ENCODE data around the gene CDC42BPG. TPM values are rescaled to one million over a fixed set of nuclear protein-coding genes. Genes with fewer than 3 reads are reported as not detected.
A peak's percentile ranks its signal among the peaks of the same experiment; 100 is the strongest.

CDC42BPG gene
- total RNA-seq, 1 experiment from 2014 or later: 30.1 TPM

DNA sequence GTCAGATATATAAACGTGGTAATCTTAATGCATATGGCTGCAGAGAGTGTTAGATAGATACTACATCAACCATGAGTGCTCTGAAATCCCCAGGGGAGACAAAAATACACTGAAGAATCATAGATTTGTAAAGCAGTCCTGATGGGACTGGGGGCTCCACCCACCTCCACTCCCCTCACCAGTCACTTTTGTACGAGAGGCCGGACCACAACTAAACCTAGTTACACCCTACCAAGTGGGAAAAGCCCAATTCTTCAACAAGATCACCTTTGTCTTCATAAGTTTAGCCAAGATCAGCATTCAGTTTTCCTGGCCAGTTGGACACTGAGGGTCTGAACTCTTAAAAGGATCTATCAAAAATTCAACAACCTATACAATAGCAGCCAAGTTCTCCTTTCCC is 67.6 kb downstream of the CDC42BPG start (continued):
- no peak for TF ChIP-seq EZH2 (IDR thresholded peaks at IDR 0.05)
- no peak for TF ChIP-seq JUND (IDR thresholded peaks at IDR 0.05)
- TF ChIP-seq EZH2phosphoT487 (IDR thresholded peaks at IDR 0.05; ENCODE audit: borderline replicate concordance): no peak
- TF ChIP-seq RAD21 (IDR thresholded peaks at IDR 0.05; ENCODE audit: low read depth): no peak
- no peak for TF ChIP-seq FOSL1 (IDR thresholded peaks at IDR 0.05; ENCODE audit: low read depth)

DNA sequence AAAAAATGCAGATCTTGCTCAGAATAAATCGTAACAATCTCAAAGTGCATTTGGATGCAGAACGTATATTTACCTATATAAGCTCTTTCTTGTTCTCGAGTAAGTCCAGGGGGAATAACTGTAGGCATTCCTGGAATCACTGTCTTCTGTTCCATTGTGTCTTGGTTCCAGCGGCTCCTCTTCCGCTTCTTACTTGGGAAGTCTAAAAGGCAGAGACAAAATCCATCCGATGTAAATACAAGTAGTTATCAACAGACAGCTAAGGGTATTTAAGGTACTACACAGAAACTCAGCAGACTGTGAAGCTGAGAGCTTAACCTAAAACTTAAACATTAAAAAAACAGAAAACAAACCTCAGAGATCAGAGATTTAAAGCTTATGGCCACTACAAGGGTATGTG is 68.0 kb downstream of the CDC42BPG start:
- CTCF ChIA-PET: no interaction called here
- Histone ChIP-seq H3K27ac (ENCODE audit: low read depth, low read length) (no peak overlapping the region), H3K4me2 (ENCODE audit: low read length) (peak overlapping the region; percentile 87), H3K9me2 (ENCODE audit: insufficient read depth) (no peaks in the 10 kb centered on the region), H3K79me2 (ENCODE audit: insufficient read depth, low read length) (peaks cover 61% of the 10 kb centered on the region), H3K27me3 (ENCODE audit: insufficient read depth, low read length) (no peaks in the 10 kb centered on the region), H3K9ac (ENCODE audit: low read length) (peak overlapping the region; percentile 83; the same call in 1 of the 2 replicates), H2AFZ (ENCODE audit: low read depth, low read length, poor library complexity, severe bottlenecking) (no peak overlapping the region), H3K4me1 (ENCODE audit: control insufficient read depth in 1 of 2, insufficient read depth in 2 of 2, low read length in 2 of 2) (peaks cover 13 to 22% of the 10 kb centered on the region in 2 experiments; a peak in 3 of 4 replicates), H3K9me3 (ENCODE audit: control insufficient read depth in 1 of 2, insufficient read depth in 1 of 2, low read depth in 1 of 2, low read length in 2 of 2) (no peaks in the 10 kb centered on the region), H3K4me3 (replicated peaks in 1 of 2; ENCODE audit: low read depth in 1 of 2, low read length in 2 of 2) (peak overlapping the region; percentile 92 to 99), H3K36me3 (ENCODE audit: control insufficient read depth in 1 of 2, insufficient read depth in 2 of 2, low read length in 2 of 2) (peaks cover 56 to 59% of the 10 kb centered on the region in 2 experiments), H4K20me1 (ENCODE audit: insufficient read depth) (peaks cover 56% of the 10 kb centered on the region)
- BruUV-seq (replicated peaks): no TSS peak
- intact Hi-C loops (cut with micrococcal nuclease): no loop called here
- POLR2A ChIA-PET: no interaction called here
- no peak for DNase-seq (ENCODE audit: low read depth, low spot score)
- no peak for ATAC-seq
- RAD21 ChIA-PET (ENCODE audit: low non-redundant PET in 1 of 2, low total read pairs in 2 of 2, uncharacterized antibody in 2 of 2, unreplicated experiment in 2 of 2): no interaction called here
- no peak for TF ChIP-seq ZFX (IDR thresholded peaks at IDR 0.05)
- TF ChIP-seq POLR2A (IDR thresholded peaks at IDR 0.05; ENCODE audit: borderline replicate concordance, extremely low read depth, insufficient read depth, insufficient read length): no peak
- TF ChIP-seq ZNF274 (IDR thresholded peaks at IDR 0.05; ENCODE audit: low read depth, low read length): no peak
- no peak for TF ChIP-seq ELF1 (IDR thresholded peaks at IDR 0.05; ENCODE audit: borderline replicate concordance, low read depth)
- TF ChIP-seq ZBTB33 (IDR thresholded peaks at IDR 0.05; ENCODE audit: extremely low read depth, insufficient replicate concordance, low read length): no peak
- TF ChIP-seq TCF7L2 (IDR thresholded peaks at IDR 0.05; ENCODE audit: borderline replicate concordance, extremely low read depth, insufficient read depth, insufficient read length): no peak
- no peak for TF ChIP-seq CBX3 (IDR thresholded peaks at IDR 0.05; ENCODE audit: low read depth)
- TF ChIP-seq, protein P1, sequence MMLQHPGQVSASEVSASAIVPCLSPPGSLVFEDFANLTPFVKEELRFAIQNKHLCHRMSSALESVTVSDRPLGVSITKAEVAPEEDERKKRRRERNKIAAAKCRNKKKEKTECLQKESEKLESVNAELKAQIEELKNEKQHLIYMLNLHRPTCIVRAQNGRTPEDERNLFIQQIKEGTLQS (IDR thresholded peaks at IDR 0.05): no peak
- no peak for TF ChIP-seq YY1 (IDR thresholded peaks at IDR 0.05; ENCODE audit: extremely low read depth, insufficient replicate concordance, low read depth, low read length)
- TF ChIP-seq RAD21 (IDR thresholded peaks at IDR 0.05; ENCODE audit: low read depth): no peak
- no peak for TF ChIP-seq EZH2 (IDR thresholded peaks at IDR 0.05)
- no peak for TF ChIP-seq EZH2phosphoT487 (IDR thresholded peaks at IDR 0.05; ENCODE audit: borderline replicate concordance)
- no peak for TF ChIP-seq CEBPB (IDR thresholded peaks at IDR 0.05; ENCODE audit: low read depth)
- TF ChIP-seq, protein P2, sequence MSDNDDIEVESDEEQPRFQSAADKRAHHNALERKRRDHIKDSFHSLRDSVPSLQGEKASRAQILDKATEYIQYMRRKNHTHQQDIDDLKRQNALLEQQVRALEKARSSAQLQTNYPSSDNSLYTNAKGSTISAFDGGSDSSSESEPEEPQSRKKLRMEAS (IDR thresholded peaks at IDR 0.05): no peak
